ENCODE results near the gene HEPHL1.

Gene HEPHL1

DNA sequence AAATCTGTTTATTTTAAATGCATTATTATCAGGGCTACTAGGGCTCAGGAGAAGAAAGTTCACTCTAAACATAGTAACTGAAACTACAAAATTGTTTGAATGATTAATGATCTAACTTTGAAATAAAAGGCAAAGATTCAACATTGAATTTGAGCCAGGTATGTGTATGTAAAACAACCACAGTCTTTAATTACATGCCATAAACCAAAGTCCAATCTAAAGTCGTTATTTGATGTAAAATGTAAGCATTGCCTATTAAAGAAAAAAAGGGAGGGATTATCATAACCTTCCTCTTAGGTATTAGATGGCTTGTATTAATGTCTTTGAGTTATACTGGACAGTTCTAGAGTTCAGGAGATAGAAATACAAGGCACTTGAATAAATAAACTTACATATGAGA is 82.3 kb downstream of the HEPHL1 start:
- Histone ChIP-seq H3K9me3 (ENCODE audit: insufficient read depth, low read length) (no peaks in the 10 kb centered on the region), H3K36me3 (ENCODE audit: low read length) (no peaks in the 10 kb centered on the region), H3K4me3 (ENCODE audit: insufficient read depth, low read length, poor library complexity, severe bottlenecking) (no peak overlapping the region), H4K20me1 (ENCODE audit: low read depth, low read length) (no peaks in the 10 kb centered on the region), H3K79me2 (ENCODE audit: insufficient read depth, low read length) (no peaks in the 10 kb centered on the region), H2AFZ (ENCODE audit: low read depth, low read length, severe bottlenecking) (no peak overlapping the region), H3K27me3 (ENCODE audit: low read length) (no peaks in the 10 kb centered on the region), H3K9ac (ENCODE audit: low read length) (no peak overlapping the region), H3K9me2 (replicated peaks; ENCODE audit: insufficient read depth, low read length) (no peaks in the 10 kb centered on the region), H3K27ac (ENCODE audit: low read depth, low read length) (no peak overlapping the region), H3K4me2 (ENCODE audit: low read depth, low read length, poor library complexity, severe bottlenecking) (no peak overlapping the region), H3F3A (ENCODE audit: insufficient read depth) (no peaks in the 10 kb centered on the region)
- no peak for TF ChIP-seq EZH2phosphoT487 (conservative IDR thresholded peaks at IDR 0.05; ENCODE audit: low read length)
- TF ChIP-seq, protein P1, sequence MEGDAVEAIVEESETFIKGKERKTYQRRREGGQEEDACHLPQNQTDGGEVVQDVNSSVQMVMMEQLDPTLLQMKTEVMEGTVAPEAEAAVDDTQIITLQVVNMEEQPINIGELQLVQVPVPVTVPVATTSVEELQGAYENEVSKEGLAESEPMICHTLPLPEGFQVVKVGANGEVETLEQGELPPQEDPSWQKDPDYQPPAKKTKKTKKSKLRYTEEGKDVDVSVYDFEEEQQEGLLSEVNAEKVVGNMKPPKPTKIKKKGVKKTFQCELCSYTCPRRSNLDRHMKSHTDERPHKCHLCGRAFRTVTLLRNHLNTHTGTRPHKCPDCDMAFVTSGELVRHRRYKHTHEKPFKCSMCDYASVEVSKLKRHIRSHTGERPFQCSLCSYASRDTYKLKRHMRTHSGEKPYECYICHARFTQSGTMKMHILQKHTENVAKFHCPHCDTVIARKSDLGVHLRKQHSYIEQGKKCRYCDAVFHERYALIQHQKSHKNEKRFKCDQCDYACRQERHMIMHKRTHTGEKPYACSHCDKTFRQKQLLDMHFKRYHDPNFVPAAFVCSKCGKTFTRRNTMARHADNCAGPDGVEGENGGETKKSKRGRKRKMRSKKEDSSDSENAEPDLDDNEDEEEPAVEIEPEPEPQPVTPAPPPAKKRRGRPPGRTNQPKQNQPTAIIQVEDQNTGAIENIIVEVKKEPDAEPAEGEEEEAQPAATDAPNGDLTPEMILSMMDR (IDR thresholded peaks at IDR 0.05; ENCODE audit: insufficient read depth, low read length, poor library complexity, severe bottlenecking) = no peak

DNA sequence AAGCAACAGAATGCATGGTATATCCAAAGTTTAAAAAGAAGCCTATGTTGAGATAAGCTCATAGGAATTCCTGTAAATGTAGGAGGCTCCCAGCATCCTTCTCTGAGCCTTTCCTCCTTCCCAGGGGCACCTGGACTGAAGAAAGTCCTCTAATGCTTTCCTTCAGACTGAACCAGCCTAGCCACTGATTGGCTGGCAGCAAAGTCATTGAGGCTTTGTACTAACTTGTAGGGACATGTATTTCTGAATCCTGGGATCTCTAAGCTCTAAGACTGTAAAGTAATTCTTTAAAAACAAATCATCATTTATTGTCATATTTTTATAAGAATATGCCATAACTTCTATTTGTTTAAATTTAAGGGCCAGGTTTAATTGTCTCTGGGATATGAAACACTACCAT is 83.6 kb downstream of the HEPHL1 start:
- H3K9ac ChIP-seq (ENCODE audit: low read length) = no peak overlapping the region
- no peaks in the 10 kb centered on the region for H3K9me3 ChIP-seq (ENCODE audit: insufficient read depth, low read length)
- no peaks in the 10 kb centered on the region for H3K9me2 ChIP-seq (replicated peaks; ENCODE audit: insufficient read depth, low read length)

DNA sequence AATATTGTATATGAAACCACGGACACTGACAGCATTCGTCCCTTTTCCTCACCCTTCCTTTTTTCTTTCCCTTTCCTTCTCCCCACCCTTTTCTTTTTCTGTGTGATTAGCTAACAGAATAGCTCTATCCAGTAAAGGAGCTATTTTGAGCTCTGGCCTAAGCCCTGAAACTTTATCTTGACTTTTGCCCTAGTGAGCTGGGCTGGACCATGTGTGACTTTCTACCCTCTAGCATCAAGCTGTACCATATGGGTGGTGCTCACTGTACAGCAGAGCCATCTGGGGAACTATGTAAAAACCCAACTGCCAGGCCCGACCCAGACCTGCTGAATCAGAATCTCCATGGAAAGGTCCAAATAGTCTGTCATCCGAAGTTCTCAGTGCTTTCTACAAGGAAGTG is 85.6 kb downstream of the HEPHL1 start:
- H3K27ac ChIP-seq (ENCODE audit: low read depth, low read length) = no peak overlapping the region
- H3K9ac ChIP-seq (ENCODE audit: low read length) = no peak overlapping the region
- no peak overlapping the region for H2AFZ ChIP-seq (ENCODE audit: low read depth, low read length, severe bottlenecking)
- H3K36me3 ChIP-seq (ENCODE audit: low read length) = no peaks in the 10 kb centered on the region
- no peak overlapping the region for H3K4me2 ChIP-seq (ENCODE audit: low read depth, low read length, poor library complexity, severe bottlenecking)
- H3F3A ChIP-seq (ENCODE audit: insufficient read depth) = no peaks in the 10 kb centered on the region
- no peaks in the 10 kb centered on the region for H4K20me1 ChIP-seq (ENCODE audit: low read depth, low read length)
- no peak overlapping the region for H3K4me3 ChIP-seq (ENCODE audit: insufficient read depth, low read length, poor library complexity, severe bottlenecking)
- H3K27me3 ChIP-seq (ENCODE audit: low read length) = no peaks in the 10 kb centered on the region
- no peaks in the 10 kb centered on the region for H3K9me3 ChIP-seq (ENCODE audit: insufficient read depth, low read length)
- TF ChIP-seq EZH2phosphoT487 (conservative IDR thresholded peaks at IDR 0.05; ENCODE audit: low read length) = no peak
- no peaks in the 10 kb centered on the region for H3K79me2 ChIP-seq (ENCODE audit: insufficient read depth, low read length)
- no peaks in the 10 kb centered on the region for H3K9me2 ChIP-seq (replicated peaks; ENCODE audit: insufficient read depth, low read length)

More for the DNA sequence above, 83.6 kb downstream of the HEPHL1 start:
- no peaks in the 10 kb centered on the region for H3K36me3 ChIP-seq (ENCODE audit: low read length)
- H3K27ac ChIP-seq (ENCODE audit: low read depth, low read length) = no peak overlapping the region
- H3K4me3 ChIP-seq (ENCODE audit: insufficient read depth, low read length, poor library complexity, severe bottlenecking) = no peak overlapping the region
- TF ChIP-seq, protein P1 (IDR thresholded peaks at IDR 0.05; ENCODE audit: insufficient read depth, low read length, poor library complexity, severe bottlenecking) = no peak
- no peak for TF ChIP-seq EZH2phosphoT487 (conservative IDR thresholded peaks at IDR 0.05; ENCODE audit: low read length)
- H3K79me2 ChIP-seq (ENCODE audit: insufficient read depth, low read length) = no peaks in the 10 kb centered on the region
- no peaks in the 10 kb centered on the region for H4K20me1 ChIP-seq (ENCODE audit: low read depth, low read length)
- H3K4me2 ChIP-seq (ENCODE audit: low read depth, low read length, poor library complexity, severe bottlenecking) = no peak overlapping the region
- no peak overlapping the region for H2AFZ ChIP-seq (ENCODE audit: low read depth, low read length, severe bottlenecking)
- H3F3A ChIP-seq (ENCODE audit: insufficient read depth) = no peaks in the 10 kb centered on the region
- no peaks in the 10 kb centered on the region for H3K27me3 ChIP-seq (ENCODE audit: low read length)

DNA sequence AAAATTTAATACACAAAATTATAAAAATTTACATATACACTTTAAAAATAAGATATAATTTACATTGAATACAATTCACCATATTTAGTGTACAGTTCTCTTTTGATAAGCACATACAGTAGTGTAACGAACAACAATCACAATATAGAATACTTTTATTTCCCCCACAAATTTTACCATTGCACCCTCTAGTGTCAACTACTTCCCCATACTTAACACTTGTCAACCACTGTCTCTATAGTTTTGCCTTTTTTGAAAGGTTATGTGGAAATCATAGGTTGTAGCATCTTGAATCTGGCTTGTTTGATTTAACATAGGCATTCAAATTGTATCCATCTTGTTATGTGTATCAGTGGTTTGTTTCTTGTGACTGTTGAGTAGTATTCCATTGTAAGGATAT is 86.2 kb downstream of the HEPHL1 start:
- Histone ChIP-seq H3F3A (ENCODE audit: insufficient read depth) (no peaks in the 10 kb centered on the region), H4K20me1 (ENCODE audit: low read depth, low read length) (no peaks in the 10 kb centered on the region), H3K9ac (ENCODE audit: low read length) (no peak overlapping the region), H3K79me2 (ENCODE audit: insufficient read depth, low read length) (no peaks in the 10 kb centered on the region), H3K9me3 (ENCODE audit: insufficient read depth, low read length) (no peaks in the 10 kb centered on the region), H3K4me2 (ENCODE audit: low read depth, low read length, poor library complexity, severe bottlenecking) (no peak overlapping the region), H3K36me3 (ENCODE audit: low read length) (no peaks in the 10 kb centered on the region), H3K27me3 (ENCODE audit: low read length) (no peaks in the 10 kb centered on the region), H3K4me3 (ENCODE audit: insufficient read depth, low read length, poor library complexity, severe bottlenecking) (no peak overlapping the region), H3K9me2 (replicated peaks; ENCODE audit: insufficient read depth, low read length) (no peaks in the 10 kb centered on the region), H3K27ac (ENCODE audit: low read depth, low read length) (no peak overlapping the region), H2AFZ (ENCODE audit: low read depth, low read length, severe bottlenecking) (no peak overlapping the region)
- no peak for TF ChIP-seq EZH2phosphoT487 (conservative IDR thresholded peaks at IDR 0.05; ENCODE audit: low read length)
- TF ChIP-seq, protein P1 (IDR thresholded peaks at IDR 0.05; ENCODE audit: insufficient read depth, low read length, poor library complexity, severe bottlenecking) = no peak

Measured in SU-DHL-6 (cell line).